HG03175 (cell line): ENCODE results near the gene ATP10A.

Source experiments
- ATAC-seq: cut with Tn5 transposase; IDR thresholded peaks from one replicate; pipeline ENCODE4 v1.9.1; 2021; ENCODE audit warnings: mild to moderate bottlenecking, moderate library complexity; ENCODE audit not compliant: unreplicated experiment

Gene ATP10A

GRCh38 chr15:25838191-25838870 lies 24.8 kb downstream of the ATP10A start:
- no peak for ATAC-seq

- no peak for ATAC-seq
Measured at GRCh38 chr15:25832158-25832557, 31.0 kb downstream of the ATP10A start.

- ATAC-seq, result no peak
Measured at GRCh38 chr15:25830844-25831451, 32.2 kb downstream of the ATP10A start.

GRCh38 chr15:25829073-25829472 lies 34.1 kb downstream of the ATP10A start:
- ATAC-seq, result no peak

- no peak for ATAC-seq
Measured at GRCh38 chr15:25825207-25825606, 37.9 kb downstream of the ATP10A start.

GRCh38 chr15:25824618-25825017 lies 38.5 kb downstream of the ATP10A start:
- ATAC-seq, result no peak

GRCh38 chr15:25812845-25813244 lies 50.3 kb downstream of the ATP10A start:
- no peak for ATAC-seq

GRCh38 chr15:25812073-25812472 lies 51.1 kb downstream of the ATP10A start:
- no peak for ATAC-seq

GRCh38 chr15:25811481-25811906 lies 51.6 kb downstream of the ATP10A start:
- ATAC-seq, result peak; percentile 70

GRCh38 chr15:25810631-25811091 lies 52.5 kb downstream of the ATP10A start:
- no peak for ATAC-seq

GRCh38 chr15:25810154-25810553 lies 53.0 kb downstream of the ATP10A start:
- ATAC-seq, result no peak

GRCh38 chr15:25807063-25807462 lies 56.1 kb downstream of the ATP10A start:
- ATAC-seq, result no peak

GRCh38 chr15:25805031-25805430 lies 58.1 kb downstream of the ATP10A start:
- ATAC-seq, result no peak

GRCh38 chr15:25804451-25804850 lies 58.7 kb downstream of the ATP10A start:
- ATAC-seq, result no peak

- no peak for ATAC-seq
Measured at GRCh38 chr15:25803541-25803940, 59.6 kb downstream of the ATP10A start.

GRCh38 chr15:25803036-25803435 lies 60.1 kb downstream of the ATP10A start:
- no peak for ATAC-seq

- no peak for ATAC-seq
Measured at GRCh38 chr15:25802285-25802830, 60.8 kb downstream of the ATP10A start.

- ATAC-seq, result no peak
Measured at GRCh38 chr15:25801586-25802284, 61.4 kb downstream of the ATP10A start.

- no peak for ATAC-seq
Measured at GRCh38 chr15:25800761-25801515, 62.2 kb downstream of the ATP10A start.

GRCh38 chr15:25799906-25800700 lies 63.0 kb downstream of the ATP10A start:
- no peak for ATAC-seq
